Measurements from ENCODE around the gene SMYD3. TPM values are rescaled to one million over a fixed set of nuclear protein-coding genes. Genes with fewer than 3 reads are reported as not detected.

The SMYD3 gene
- total RNA-seq, 1 experiment from 2014 or later = 25.5 TPM

DNA sequence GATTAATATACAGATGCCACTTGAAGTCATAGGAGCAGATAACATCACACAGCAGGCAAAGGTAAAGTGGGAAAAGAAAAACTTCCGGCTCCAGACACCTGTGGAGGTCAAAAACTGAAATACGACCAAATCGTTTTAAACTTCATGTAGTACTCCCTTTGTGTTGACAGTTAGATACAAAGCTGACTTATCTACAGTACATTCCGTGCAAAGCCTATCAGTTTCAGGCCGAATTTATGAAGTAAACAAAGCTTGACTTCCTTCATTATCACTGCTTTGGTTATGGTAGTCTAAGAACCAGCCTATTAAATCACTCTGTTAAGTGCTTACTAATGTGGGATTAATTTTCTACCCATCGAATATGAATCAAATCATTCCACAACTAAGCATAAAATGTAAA, 156.3 kb downstream of the SMYD3 start:
- H3K9me3 ChIP-seq (ENCODE audit: control insufficient read depth, low read depth, low read length) = no peaks in the 10 kb centered on the region
- no peaks in the 10 kb centered on the region; a peak in 1 of 5 replicates for H3K9me3 Mint-ChIP-seq

More for the DNA sequence above, 156.3 kb downstream of the SMYD3 start:
- no peak overlapping the region for H4K91ac ChIP-seq (ENCODE audit: insufficient read length, low read depth, low read length)
- H3K27ac ChIP-seq (ENCODE audit: insufficient read length, low read depth, low read length) = no peak overlapping the region
- H4K20me1 ChIP-seq (ENCODE audit: control insufficient read depth, insufficient read depth, insufficient read length) = no peaks in the 10 kb centered on the region
- no peaks in the 10 kb centered on the region for H3K27me3 ChIP-seq (ENCODE audit: insufficient read depth, low read length)
- no peaks in the 10 kb centered on the region for H3K23me2 ChIP-seq (ENCODE audit: insufficient read length, low read depth, low read length, poor library complexity, severe bottlenecking)
- H2BK20ac ChIP-seq (ENCODE audit: low read depth, low read length, poor library complexity, severe bottlenecking) = no peak overlapping the region
- Mint-ChIP-seq H3K4me1 (peaks cover 10% of the 10 kb centered on the region in 2 experiments), H3K36me3 (ENCODE audit: insufficient read depth in 1 of 3, low read depth in 3 of 3) (no peaks in the 10 kb centered on the region), H3K4me3 (no peak overlapping the region), H3K27ac (no peak overlapping the region), H3K27me3 (ENCODE audit: low read depth) (no peaks in the 10 kb centered on the region)
- no peak overlapping the region for H2AK5ac ChIP-seq (ENCODE audit: insufficient read length, low read length)
- H3K56ac ChIP-seq (ENCODE audit: insufficient read length, low read depth, low read length) = no peak overlapping the region
- peaks cover 1% of the 10 kb centered on the region; the same call in 1 of the 2 replicates for H3K4me1 ChIP-seq (ENCODE audit: insufficient read depth, low read length)
- no peak overlapping the region for H4K8ac ChIP-seq (replicated peaks; ENCODE audit: insufficient read length, low read depth, low read length)
- H3K79me1 ChIP-seq (ENCODE audit: insufficient read depth, low read depth, low read length, poor library complexity, severe bottlenecking) = no peaks in the 10 kb centered on the region
- no peak overlapping the region for H3K14ac ChIP-seq (ENCODE audit: insufficient read depth, low read length)
- no peak overlapping the region for H2BK5ac ChIP-seq (ENCODE audit: insufficient read length, low read length)
- H3K9ac ChIP-seq (ENCODE audit: extremely low read depth, insufficient read length, low read length) = no peak overlapping the region
- H2BK15ac ChIP-seq (ENCODE audit: low read depth, low read length) = no peak overlapping the region
- no peak overlapping the region for H3K4ac ChIP-seq (ENCODE audit: low read depth, low read length)
- no peak overlapping the region for H3T11ph ChIP-seq (ENCODE audit: low read length)
- no peak overlapping the region for H3K4me2 ChIP-seq (ENCODE audit: insufficient read depth, insufficient read length, low read length)
- H3K23ac ChIP-seq (ENCODE audit: insufficient read length, low read depth, low read length) = no peak overlapping the region
- H2AFZ ChIP-seq (ENCODE audit: low read length) = no peak overlapping the region
- H2BK12ac ChIP-seq (ENCODE audit: insufficient read length, low read depth, low read length) = no peak overlapping the region
- no peaks in the 10 kb centered on the region for H3K79me2 ChIP-seq (ENCODE audit: insufficient read depth, low read length)
- no peak overlapping the region for H3K18ac ChIP-seq (ENCODE audit: insufficient read length, low read depth, low read length)
- no CpG with 5 or more reads among the region's 6 CpGs for WGBS (ENCODE audit: extremely low coverage, insufficient read length, low lambda C conversion rate)
- TF ChIP-seq CTCF (conservative IDR thresholded peaks at IDR 0.05) = no peak
- no peak for DNase-seq
- H2BK120ac ChIP-seq (ENCODE audit: low read depth, low read length, poor library complexity, severe bottlenecking) = no peak overlapping the region
- no peak overlapping the region for H4K5ac ChIP-seq (ENCODE audit: insufficient read length, low read depth, low read length)

All from H9 (cell line).